Measurements from ENCODE around the gene NIPA2.

Gene NIPA2

DNA sequence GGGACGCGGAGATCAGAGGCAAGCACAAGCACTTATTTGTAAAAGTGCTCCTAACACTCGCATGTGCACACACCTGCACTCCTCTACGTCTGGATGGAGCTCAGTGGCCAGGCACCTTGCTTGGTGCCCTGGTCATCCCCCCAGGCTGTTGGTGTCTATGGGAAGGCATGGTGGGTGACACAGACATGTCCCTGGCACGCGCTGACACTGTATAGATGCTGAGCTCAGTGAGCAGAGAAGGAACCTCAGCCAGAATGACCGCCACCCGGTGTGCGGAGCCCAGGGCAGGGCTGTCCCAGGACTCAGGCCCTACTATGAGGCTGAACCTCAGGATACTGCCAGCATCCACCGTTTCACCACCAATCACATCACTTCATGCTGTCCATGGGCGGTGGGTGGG is 64.5 kb downstream of the NIPA2 start:
- no peak for DNase-seq (ENCODE audit: low spot score)

DNA sequence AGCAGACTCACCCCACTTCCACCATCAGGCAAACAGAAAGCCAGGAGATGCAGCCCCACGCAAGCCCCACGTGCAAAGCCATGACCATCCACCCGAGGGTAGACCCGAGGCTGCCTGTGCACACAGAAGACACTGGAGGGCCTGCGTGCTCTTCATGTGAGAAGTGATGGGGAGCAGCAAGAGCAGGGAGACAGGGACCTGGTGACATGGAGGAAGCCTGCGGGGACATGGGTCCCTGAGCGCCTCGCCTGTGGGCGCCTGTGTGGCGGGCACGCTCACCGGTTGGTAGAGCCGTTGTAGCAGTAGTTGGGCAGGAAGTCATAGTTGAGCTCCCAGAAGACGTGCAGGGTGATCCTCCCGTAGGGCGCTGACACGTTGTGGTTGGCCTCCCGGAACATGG is 65.0 kb downstream of the NIPA2 start:
- DNase-seq (ENCODE audit: low spot score): no peak

DNA sequence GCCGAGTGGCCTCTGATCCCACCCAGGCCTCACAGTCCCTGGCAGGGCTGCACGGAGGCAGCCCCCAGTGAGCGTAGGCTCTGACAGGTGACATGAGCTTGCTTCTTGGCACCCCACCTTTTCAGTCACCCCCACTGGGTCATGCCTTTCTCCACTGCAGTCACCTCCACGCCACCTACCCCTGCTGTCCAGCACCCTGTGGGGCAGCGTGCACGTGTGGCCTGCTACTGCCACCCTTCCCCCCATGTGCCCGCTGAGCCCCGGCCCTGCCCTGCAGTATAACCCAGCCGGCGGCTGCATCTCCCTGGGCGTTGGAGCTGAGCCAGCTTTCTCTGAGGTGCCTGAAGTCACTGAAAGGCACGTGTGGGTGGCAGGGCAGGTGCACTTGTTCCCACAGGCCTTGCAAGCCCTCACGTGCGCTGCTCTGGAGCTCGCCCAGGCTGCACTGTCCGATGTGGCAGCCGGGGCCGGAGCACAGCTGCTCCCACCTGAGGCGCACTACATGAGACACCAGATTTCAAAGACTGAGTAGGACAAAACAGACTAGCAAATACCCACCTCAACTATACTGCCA is 65.6 kb downstream of the NIPA2 start:
- no peak for DNase-seq (ENCODE audit: low spot score)

DNA sequence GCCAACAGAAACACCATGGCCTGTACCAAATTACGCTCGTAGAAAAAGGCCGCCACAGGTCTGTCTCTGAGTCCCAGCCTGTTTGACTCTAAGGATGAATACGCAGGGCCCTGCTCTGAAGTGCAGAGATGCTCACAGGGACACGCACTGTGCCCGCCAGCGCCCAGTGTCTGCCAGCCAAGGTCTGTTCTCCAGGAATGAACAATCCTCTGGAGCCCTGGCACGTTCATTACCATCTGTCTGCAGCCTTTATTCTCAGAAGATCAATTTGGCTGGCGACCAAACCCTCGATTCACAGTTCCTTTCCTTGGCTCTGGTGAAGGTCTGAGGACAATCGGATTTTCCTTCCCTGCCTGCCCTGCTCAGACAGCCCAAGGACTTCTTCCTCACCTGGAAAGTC is 66.3 kb downstream of the NIPA2 start:
- no peak for DNase-seq (ENCODE audit: low spot score)

DNA sequence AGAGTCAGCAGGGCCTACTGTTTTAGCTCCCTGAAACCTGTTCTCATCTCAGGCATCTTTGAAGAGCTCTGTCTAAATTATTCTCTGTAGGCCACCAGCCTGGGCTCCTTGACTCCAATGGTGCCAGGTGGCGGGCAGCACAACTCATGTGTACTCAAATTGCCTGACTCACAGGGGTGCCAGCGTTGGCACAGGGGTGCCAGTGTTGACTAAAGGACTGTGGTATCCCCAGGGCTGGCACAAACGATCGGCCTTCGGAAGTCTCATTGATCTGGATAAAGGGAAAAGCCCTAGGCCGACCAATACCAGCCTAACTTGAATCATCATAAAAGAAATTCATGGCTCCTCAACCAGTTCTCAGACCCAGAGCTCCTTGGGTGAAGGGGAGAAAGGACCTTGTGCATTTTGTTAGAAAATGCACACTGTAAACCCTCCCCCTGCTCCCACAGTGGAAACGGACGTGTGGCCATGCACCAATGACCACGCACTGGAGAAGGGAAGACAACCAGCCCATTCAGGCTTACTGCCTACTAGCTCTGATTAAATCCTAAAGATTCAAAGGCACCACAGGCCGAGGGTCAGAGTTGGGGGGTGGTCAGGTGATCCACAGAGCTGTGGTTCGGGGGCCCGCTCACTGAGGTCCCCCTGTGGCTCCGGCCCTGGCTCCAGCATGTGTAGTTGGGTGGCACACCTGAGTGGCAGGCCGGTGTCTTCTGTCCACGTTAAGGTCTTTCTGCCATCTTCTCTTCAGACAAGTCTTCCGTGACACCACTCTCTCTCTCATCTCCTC is 68.9 kb downstream of the NIPA2 start:
- no peak for DNase-seq (ENCODE audit: low spot score)

DNA sequence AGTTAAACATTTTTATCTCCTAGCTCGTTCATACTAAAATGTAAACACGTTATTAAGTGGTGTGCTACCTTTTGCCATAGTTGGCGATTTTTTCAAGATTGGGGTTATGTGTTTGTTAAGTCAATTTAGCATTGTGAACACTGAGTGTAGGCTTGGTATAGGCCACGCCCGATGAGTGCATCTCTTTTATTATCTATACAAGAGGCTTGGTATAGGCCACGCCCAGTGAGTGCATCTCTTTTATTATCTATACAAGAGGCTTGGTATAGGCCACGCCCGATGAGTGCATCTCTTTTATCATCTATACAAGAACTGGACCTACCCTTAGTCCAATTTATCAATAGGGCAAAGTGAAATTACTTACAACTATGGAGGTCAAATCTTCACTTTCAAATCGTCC is 70.4 kb downstream of the NIPA2 start:
- no peak for DNase-seq (ENCODE audit: low spot score)

DNA sequence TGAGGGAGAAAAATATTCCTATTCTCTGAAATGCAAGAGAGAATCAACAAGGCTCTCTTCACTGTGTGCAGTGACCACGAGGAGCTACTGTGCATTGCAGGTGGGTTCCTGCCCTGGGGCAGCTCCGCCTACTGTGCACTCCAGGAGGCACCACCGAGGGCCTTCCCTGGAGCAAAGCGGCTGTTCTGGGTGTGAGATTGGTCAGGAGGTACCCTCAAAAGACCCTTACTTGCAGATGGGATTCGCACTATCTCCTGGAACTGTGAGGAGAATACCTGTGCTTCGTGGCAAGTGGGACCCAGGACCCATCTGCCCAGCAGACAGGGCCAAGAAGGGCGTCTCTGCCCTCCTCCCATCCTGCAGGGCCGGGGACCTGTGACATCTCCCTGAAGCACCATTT is 72.8 kb downstream of the NIPA2 start:
- no peak for DNase-seq (ENCODE audit: low spot score)

DNA sequence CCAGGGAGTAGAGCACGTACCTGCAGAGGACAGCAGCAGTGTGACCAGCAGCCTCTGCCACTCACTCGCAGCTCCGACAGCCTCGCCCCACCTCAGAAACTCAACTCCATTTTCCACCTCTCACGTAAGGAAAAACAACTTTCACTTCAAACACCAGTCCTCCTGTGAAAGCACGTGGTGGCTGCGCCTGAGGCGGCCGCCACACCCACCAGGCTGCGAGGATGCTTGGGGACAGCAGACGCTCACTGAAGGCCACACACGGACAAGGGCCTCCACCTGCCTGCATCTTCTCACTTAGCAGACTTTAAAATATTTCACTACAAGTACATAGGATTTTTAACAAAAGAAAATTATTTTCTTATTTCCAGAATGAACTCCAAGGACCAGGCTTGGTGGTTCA is 73.8 kb downstream of the NIPA2 start:
- no peak for DNase-seq (ENCODE audit: low spot score)

DNA sequence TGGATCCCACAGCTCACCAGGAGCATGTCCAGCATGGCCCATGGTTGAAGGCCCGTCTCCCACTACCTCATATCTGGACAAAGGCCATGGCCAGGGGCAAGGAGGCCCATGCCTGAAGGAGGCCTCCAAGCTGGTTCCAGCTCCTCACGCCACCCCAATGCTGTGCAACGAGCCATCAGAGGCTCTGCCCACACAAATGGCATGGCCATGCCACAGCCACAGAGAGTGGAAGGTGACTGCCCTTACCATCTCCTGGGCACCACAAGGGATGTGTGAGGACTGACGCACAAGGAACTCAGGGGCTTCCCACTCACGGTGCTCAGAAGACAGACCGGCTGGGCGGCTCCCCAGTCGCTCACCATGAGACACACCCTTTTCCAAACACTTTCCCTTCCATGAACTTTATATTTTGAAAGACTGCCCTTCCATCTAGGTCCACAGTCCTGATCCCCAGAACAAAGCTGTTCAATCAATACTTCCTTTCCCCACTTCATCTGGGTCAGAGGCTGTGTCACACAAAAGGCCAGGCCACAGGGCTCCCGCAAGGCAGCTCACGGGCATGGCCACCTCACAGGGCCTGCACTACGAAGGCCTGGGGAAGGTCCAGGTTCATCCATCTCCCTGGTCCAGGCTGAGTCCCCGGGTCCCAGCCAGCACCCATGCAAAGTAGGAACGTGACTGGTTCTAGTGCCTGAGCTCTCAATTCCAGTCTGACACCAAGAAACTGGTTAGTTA is 75.3 kb downstream of the NIPA2 start:
- no peak for DNase-seq (ENCODE audit: low spot score)

DNA sequence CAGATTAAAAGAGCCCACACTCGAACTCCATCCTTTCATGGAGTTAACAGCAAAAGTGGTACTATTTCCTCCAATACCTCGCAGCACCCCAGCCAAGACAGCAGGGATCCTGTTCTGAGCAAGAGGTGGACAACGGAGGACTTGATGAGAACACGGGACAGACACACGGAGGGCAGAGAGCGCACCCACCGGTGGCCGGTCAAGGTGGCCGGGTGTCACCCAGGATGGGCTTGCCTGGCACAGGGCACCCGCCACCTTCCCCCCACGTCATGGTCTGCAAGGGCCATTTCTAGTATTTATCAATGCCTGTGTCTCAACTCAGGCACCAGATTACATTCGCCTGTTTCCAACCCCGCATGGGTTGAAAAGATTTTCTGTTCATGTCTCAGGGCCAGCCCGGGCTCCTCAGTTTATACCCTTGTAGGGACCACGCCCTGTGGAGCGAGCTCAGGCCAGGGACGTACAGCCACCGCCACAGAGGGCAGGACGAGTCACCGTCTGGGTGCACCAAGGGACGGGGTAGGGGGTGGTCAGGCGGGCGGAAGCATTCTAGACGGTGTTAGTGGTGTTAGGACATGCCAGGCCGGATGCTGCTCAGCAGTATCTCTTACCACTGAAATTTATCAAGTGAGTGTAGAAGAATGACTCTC is 77.5 kb downstream of the NIPA2 start:
- DNase-seq (ENCODE audit: low spot score): no peak

DNA sequence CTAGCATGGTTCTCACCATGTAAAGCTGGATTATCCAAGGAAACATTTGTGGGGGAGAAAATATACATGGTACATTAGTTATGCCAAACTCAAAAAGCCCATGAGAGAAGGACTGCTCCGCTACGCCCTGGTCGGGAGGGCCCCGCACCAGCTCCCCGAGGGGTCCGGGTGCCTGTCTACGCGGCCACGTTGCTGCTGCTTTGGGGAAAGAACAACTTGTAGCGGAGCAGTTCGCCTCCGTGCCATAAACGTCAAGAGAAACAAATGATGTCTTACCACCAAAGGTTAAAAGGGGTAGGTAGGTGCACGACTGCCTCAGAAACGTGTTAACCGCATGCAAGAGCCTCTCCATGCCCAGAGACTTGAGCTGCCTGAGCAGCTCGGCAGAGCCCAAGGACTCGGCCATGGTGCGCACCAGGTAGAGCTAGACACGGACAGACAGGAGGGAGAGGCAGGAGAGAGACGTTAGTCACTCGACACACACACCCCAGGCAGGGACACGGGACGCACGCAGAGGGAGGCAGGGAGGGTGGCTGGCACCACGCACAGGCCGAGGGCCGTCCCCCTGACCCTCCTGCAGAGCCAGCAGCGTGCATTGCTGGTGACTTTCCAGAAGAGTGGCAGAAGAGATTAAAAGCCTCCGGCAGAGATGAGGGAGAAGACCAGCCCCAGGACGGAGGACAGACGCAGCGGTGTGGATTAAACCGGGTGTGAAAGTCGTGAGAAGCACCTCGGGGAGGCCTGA is 78.3 kb downstream of the NIPA2 start:
- no peak for DNase-seq (ENCODE audit: low spot score)

DNA sequence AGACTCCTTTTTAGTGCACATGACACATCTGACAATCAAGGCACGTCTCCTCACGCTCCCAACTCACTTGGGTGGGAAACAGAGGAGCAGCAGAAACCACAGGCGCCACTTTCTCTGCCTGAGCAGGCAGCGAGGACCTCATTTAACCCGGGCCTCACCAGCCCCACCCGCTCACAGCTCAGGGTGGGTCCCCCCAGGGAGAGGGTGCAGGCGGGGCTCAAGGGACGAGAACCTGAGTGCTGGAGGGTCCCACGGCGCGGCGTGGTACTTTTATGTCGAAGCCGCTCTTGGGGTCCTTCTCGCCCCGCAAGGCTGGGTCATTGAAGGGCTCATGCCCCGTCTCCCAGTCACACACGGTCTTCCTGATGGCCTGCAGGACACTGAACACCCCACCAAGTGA is 79.1 kb downstream of the NIPA2 start:
- no peak for DNase-seq (ENCODE audit: low spot score)
